ENCODE results near the gene FBF1. TPM values are rescaled to one million over a fixed set of nuclear protein-coding genes. Genes with fewer than 3 reads are reported as not detected.
"Not testable (repeated sequence)": the region's sequence is repeated elsewhere in the genome, so short reads cannot be mapped to it uniquely, and the experiment has no call there.

Gene FBF1
- total and polyA plus RNA-seq, 2 donors (not counting 3 experiments of a cell fraction or from before 2014, with no cell fraction given), result 4.9 to 9.4 TPM

DNA sequence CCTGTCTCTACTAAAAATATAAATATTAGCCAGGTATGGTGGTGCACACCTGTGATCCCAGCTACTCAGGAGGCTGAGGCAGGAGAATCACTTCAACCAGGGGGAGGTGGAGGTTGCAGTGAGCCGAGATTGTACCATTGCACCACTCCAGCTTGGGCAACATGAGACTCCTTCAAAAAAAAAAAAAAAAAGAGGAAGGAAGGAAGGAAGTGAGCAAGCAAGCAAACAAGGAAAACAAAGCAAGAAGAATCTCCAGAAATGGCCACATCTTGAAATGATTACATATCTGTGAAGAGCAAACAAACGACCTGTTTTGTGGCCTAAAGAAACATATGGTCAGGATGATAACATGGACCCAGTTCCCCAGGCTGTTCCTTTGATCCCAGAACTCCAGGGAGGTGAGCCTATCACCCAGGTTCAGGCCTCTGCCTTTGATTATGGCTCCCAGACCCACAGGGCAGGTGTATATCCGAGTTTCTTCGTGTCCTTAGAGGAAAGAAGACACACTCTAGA, 29.2 kb upstream of the FBF1 start:
- FAIRE-seq (peak; percentile 81), DNase-seq (ENCODE audit: low read depth, low spot score) (peak; percentile 72)
- peak overlapping the region; percentile 7 for H3K9ac ChIP-seq (replicated peaks; ENCODE audit: extremely low read depth, insufficient read depth, low read length)
- peak overlapping the region; percentile 88 for H3K27ac ChIP-seq (ENCODE audit: insufficient read depth, low read depth, low read length)
- no peaks in the 10 kb centered on the region for H3K9me3 ChIP-seq (replicated peaks; ENCODE audit: control insufficient read depth, insufficient read depth, low read length)
- H3K9me1 ChIP-seq (replicated peaks; ENCODE audit: control insufficient read depth, extremely low read depth, insufficient read depth, low read length), result no peaks in the 10 kb centered on the region
- intact Hi-C loops (cut with micrococcal nuclease) (loop anchor here (1.0 to 2.0 kb wide), 3 partner anchors 9 to 65 kb away; partner anchors contain the start of genes ACOX1, FBF1, MRPL38 and TEN1), dilution Hi-C loops (cut with MboI; ENCODE audit: extremely low pct_ligation_motif_present, low sequenced_read_pairs) (no loop called here)
- peaks cover 9% of the 10 kb centered on the region for H3K79me2 ChIP-seq (ENCODE audit: control insufficient read depth, insufficient read depth, low read length)
- peaks cover 0 to 4% of the 10 kb centered on the region in 2 experiments for H3K36me3 ChIP-seq (ENCODE audit: control insufficient read depth in 2 of 2, extremely low read depth in 1 of 2, insufficient read depth in 2 of 2, low read length in 2 of 2)
- peaks cover 17% of the 10 kb centered on the region for H3K4me1 ChIP-seq (ENCODE audit: control insufficient read depth, extremely low read depth, insufficient read depth, low read length)
- CTCF ChIA-PET, result interaction anchor here (1.3 kb wide), 1 partner anchor 65 kb away, joined by 3 read pairs; the partner anchor contains the start of gene MRPL38
- peak overlapping the region; percentile 59 for H3K4me2 ChIP-seq (ENCODE audit: insufficient read depth, low read length)
- no peak overlapping the region for H2AFZ ChIP-seq (ENCODE audit: low read depth, low read length)
- no peaks in the 10 kb centered on the region for H3K27me3 ChIP-seq (ENCODE audit: control insufficient read depth in 2 of 2, insufficient read depth in 2 of 2, low read length in 2 of 2)
- TF ChIP-seq MYC (IDR thresholded peaks at IDR 0.05; ENCODE audit: low read depth, low read length), result no peak
- TF ChIP-seq, protein P1, sequence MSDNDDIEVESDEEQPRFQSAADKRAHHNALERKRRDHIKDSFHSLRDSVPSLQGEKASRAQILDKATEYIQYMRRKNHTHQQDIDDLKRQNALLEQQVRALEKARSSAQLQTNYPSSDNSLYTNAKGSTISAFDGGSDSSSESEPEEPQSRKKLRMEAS (IDR thresholded peaks at IDR 0.05; ENCODE audit: insufficient read depth, insufficient read length), result no peak
- TF ChIP-seq POLR2A (IDR thresholded peaks at IDR 0.05; ENCODE audit: low read depth, low read length), result no peak
- TF ChIP-seq GATA2 (IDR thresholded peaks at IDR 0.05; ENCODE audit: insufficient read depth, insufficient read length, low read depth, low read length), result peak; percentile 70
- peak; percentile 55 for TF ChIP-seq FOS (IDR thresholded peaks at IDR 0.05; ENCODE audit: borderline replicate concordance, insufficient read depth, low read length)
- TF ChIP-seq, protein P2, sequence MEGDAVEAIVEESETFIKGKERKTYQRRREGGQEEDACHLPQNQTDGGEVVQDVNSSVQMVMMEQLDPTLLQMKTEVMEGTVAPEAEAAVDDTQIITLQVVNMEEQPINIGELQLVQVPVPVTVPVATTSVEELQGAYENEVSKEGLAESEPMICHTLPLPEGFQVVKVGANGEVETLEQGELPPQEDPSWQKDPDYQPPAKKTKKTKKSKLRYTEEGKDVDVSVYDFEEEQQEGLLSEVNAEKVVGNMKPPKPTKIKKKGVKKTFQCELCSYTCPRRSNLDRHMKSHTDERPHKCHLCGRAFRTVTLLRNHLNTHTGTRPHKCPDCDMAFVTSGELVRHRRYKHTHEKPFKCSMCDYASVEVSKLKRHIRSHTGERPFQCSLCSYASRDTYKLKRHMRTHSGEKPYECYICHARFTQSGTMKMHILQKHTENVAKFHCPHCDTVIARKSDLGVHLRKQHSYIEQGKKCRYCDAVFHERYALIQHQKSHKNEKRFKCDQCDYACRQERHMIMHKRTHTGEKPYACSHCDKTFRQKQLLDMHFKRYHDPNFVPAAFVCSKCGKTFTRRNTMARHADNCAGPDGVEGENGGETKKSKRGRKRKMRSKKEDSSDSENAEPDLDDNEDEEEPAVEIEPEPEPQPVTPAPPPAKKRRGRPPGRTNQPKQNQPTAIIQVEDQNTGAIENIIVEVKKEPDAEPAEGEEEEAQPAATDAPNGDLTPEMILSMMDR (IDR thresholded peaks at IDR 0.05; ENCODE audit: extremely low read depth in 1 of 2, insufficient read depth in 1 of 2, low read depth in 1 of 2, low read length in 2 of 2), result no peak
- TF ChIP-seq EZH2 (IDR thresholded peaks at IDR 0.05; ENCODE audit: borderline replicate concordance, low read depth, low read length, severe bottlenecking), result no peak
- peak; percentile 63 for TF ChIP-seq POLR2AphosphoS5 (IDR thresholded peaks at IDR 0.05; ENCODE audit: insufficient read depth, low read depth, low read length)
- TF ChIP-seq JUN (IDR thresholded peaks at IDR 0.05; ENCODE audit: borderline replicate concordance, insufficient read depth, insufficient read length, low read depth), result peak; percentile 90
- H4K20me1 ChIP-seq (replicated peaks; ENCODE audit: control insufficient read depth, extremely low read depth, insufficient read depth, low read length), result no peaks in the 10 kb centered on the region
- BruUV-seq (replicated peaks), result no TSS peak
- POLR2A ChIA-PET, result interaction anchor here (0.6 kb wide), 1 partner anchor 62 kb away, joined by 7 read pairs; no protein-coding TSS in a partner anchor
- no peak overlapping the region for H3K4me3 ChIP-seq (replicated peaks in 1 of 3; ENCODE audit: insufficient read depth in 1 of 3, low read depth in 1 of 3, low read length in 3 of 3)

DNA sequence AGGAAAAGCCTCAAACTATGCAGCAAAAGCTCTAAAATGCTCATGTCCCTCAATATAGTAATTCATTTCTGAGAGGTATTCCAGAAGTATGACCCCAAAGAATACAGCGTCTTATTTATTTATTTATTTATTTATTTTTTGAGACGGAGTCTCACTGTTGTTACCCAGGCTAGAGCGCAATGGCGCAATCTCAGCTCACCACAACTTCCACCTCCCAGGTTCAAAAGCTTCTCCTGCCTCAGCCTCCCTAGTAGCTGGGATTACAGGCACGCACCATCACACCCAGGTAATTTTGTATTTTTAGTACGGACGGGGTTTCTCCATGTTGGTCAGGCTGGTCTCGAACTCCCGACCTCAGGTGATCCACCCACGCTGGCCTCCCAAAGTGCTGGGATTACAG, 28.2 kb upstream of the FBF1 start:
- H3K36me3 ChIP-seq (ENCODE audit: control insufficient read depth in 2 of 2, extremely low read depth in 1 of 2, insufficient read depth in 2 of 2, low read length in 2 of 2); H3K79me2 ChIP-seq (ENCODE audit: control insufficient read depth, insufficient read depth, low read length); H3K4me3 ChIP-seq (replicated peaks in 1 of 3; ENCODE audit: insufficient read depth in 1 of 3, low read depth in 1 of 3, low read length in 3 of 3); BruUV-seq (replicated peaks); H3K9me3 ChIP-seq (replicated peaks; ENCODE audit: control insufficient read depth, insufficient read depth, low read length); POLR2A ChIA-PET; FAIRE-seq; H3K4me2 ChIP-seq (ENCODE audit: insufficient read depth, low read length); H4K20me1 ChIP-seq (replicated peaks; ENCODE audit: control insufficient read depth, extremely low read depth, insufficient read depth, low read length); intact Hi-C loops (cut with micrococcal nuclease); H2AFZ ChIP-seq (ENCODE audit: low read depth, low read length); DNase-seq (ENCODE audit: low read depth, low spot score); H3K9me1 ChIP-seq (replicated peaks; ENCODE audit: control insufficient read depth, extremely low read depth, insufficient read depth, low read length); H3K9ac ChIP-seq (replicated peaks; ENCODE audit: extremely low read depth, insufficient read depth, low read length); dilution Hi-C loops (cut with MboI; ENCODE audit: extremely low pct_ligation_motif_present, low sequenced_read_pairs); H3K27me3 ChIP-seq (ENCODE audit: control insufficient read depth in 2 of 2, insufficient read depth in 2 of 2, low read length in 2 of 2): not testable (repeated sequence)
- CTCF ChIA-PET, result interaction anchor here (1.3 kb wide), 2 partner anchors 10 to 64 kb away, joined by 3 to 5 read pairs; partner anchors contain the start of genes ACOX1, MRPL38 and TEN1
- Histone ChIP-seq H3K4me1 (ENCODE audit: control insufficient read depth, extremely low read depth, insufficient read depth, low read length) (peaks cover 17% of the 10 kb centered on the region), H3K27ac (ENCODE audit: insufficient read depth, low read depth, low read length) (peak overlapping the region; percentile 52)

Data from endothelial cell of umbilical vein (primary cell).